ENCODE data around the gene CA12. TPM values are rescaled to one million over a fixed set of nuclear protein-coding genes. Genes with fewer than 3 reads are reported as not detected.

The CA12 gene
- total and polyA plus RNA-seq, 9 of the 15 experiments (the other 6 are each of a cell fraction or from before 2014, with no cell fraction given), result 0.01 to 0.78 (median 0.15) TPM; not detected in 1

DNA sequence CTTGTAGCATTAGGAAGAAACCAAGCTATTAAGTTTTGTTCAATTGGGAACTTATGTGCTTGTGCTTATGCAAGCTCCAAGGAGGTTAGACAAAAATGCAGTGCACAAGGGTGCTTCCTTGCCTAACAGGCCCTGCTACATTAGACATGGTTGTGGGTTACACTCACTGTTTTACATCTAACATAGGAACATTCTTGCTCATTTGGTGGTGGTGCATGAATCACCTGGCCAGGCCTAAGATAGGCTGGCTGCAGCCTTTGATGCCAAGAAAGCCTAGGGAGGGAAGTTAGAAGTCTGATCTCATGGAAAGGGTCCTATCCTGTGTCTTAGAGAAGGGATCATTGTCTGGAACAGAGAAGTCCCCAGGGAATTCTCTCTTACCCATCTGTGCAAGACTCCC, 43.5 kb downstream of the CA12 start (continued):
- TF ChIP-seq, protein P1, sequence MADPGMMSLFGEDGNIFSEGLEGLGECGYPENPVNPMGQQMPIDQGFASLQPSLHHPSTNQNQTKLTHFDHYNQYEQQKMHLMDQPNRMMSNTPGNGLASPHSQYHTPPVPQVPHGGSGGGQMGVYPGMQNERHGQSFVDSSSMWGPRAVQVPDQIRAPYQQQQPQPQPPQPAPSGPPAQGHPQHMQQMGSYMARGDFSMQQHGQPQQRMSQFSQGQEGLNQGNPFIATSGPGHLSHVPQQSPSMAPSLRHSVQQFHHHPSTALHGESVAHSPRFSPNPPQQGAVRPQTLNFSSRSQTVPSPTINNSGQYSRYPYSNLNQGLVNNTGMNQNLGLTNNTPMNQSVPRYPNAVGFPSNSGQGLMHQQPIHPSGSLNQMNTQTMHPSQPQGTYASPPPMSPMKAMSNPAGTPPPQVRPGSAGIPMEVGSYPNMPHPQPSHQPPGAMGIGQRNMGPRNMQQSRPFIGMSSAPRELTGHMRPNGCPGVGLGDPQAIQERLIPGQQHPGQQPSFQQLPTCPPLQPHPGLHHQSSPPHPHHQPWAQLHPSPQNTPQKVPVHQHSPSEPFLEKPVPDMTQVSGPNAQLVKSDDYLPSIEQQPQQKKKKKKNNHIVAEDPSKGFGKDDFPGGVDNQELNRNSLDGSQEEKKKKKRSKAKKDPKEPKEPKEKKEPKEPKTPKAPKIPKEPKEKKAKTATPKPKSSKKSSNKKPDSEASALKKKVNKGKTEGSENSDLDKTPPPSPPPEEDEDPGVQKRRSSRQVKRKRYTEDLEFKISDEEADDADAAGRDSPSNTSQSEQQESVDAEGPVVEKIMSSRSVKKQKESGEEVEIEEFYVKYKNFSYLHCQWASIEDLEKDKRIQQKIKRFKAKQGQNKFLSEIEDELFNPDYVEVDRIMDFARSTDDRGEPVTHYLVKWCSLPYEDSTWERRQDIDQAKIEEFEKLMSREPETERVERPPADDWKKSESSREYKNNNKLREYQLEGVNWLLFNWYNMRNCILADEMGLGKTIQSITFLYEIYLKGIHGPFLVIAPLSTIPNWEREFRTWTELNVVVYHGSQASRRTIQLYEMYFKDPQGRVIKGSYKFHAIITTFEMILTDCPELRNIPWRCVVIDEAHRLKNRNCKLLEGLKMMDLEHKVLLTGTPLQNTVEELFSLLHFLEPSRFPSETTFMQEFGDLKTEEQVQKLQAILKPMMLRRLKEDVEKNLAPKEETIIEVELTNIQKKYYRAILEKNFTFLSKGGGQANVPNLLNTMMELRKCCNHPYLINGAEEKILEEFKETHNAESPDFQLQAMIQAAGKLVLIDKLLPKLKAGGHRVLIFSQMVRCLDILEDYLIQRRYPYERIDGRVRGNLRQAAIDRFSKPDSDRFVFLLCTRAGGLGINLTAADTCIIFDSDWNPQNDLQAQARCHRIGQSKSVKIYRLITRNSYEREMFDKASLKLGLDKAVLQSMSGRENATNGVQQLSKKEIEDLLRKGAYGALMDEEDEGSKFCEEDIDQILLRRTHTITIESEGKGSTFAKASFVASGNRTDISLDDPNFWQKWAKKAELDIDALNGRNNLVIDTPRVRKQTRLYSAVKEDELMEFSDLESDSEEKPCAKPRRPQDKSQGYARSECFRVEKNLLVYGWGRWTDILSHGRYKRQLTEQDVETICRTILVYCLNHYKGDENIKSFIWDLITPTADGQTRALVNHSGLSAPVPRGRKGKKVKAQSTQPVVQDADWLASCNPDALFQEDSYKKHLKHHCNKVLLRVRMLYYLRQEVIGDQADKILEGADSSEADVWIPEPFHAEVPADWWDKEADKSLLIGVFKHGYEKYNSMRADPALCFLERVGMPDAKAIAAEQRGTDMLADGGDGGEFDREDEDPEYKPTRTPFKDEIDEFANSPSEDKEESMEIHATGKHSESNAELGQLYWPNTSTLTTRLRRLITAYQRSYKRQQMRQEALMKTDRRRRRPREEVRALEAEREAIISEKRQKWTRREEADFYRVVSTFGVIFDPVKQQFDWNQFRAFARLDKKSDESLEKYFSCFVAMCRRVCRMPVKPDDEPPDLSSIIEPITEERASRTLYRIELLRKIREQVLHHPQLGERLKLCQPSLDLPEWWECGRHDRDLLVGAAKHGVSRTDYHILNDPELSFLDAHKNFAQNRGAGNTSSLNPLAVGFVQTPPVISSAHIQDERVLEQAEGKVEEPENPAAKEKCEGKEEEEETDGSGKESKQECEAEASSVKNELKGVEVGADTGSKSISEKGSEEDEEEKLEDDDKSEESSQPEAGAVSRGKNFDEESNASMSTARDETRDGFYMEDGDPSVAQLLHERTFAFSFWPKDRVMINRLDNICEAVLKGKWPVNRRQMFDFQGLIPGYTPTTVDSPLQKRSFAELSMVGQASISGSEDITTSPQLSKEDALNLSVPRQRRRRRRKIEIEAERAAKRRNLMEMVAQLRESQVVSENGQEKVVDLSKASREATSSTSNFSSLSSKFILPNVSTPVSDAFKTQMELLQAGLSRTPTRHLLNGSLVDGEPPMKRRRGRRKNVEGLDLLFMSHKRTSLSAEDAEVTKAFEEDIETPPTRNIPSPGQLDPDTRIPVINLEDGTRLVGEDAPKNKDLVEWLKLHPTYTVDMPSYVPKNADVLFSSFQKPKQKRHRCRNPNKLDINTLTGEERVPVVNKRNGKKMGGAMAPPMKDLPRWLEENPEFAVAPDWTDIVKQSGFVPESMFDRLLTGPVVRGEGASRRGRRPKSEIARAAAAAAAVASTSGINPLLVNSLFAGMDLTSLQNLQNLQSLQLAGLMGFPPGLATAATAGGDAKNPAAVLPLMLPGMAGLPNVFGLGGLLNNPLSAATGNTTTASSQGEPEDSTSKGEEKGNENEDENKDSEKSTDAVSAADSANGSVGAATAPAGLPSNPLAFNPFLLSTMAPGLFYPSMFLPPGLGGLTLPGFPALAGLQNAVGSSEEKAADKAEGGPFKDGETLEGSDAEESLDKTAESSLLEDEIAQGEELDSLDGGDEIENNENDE (IDR thresholded peaks at IDR 0.05; ENCODE audit: low read depth, low read length), result no peak
- no peak for TF ChIP-seq U2AF1 (optimal IDR thresholded peaks at IDR 0.05; ENCODE audit: low read depth, low read length)
